GM10248 (cell line): ENCODE measurements around the gene NDE1.

Experiments used
- CTCF ChIA-PET: fragments of 300-600 bp; sonication (Branson Sonifier 250); formaldehyde crosslinking; extraction: SDS; loops from one replicate; lab custom pipeline; 2021; ENCODE audit warnings: antibody characterized with exemption; lab: Yijun Ruan, JAX
- POLR2A ChIA-PET: fragments of 350-650 bp; sonication (Branson Sonifier 250); formaldehyde crosslinking; extraction: SDS; loops from one replicate; lab custom pipeline; 2020; ENCODE audit warnings: antibody characterized with exemption; lab: Yijun Ruan, JAX
- DNase-seq: peaks from one replicate; pipeline ENCODE4 v3.0.0; 2012; ENCODE audit errors: extremely low spot score
- CTCF ChIP-seq: IDR thresholded peaks from 2 replicates; pipeline ENCODE4 v1.5.1; 2012; ENCODE audit warnings: mild to moderate bottlenecking, low read depth; ENCODE audit errors: extremely low read depth, missing control alignments, control extremely low read depth

The NDE1 gene

GRCh38 chr16:15737140-15737644, 87.1 kb downstream of the NDE1 start:
- DNase-seq: no peak
- CTCF ChIA-PET: interaction anchor here (0.7 kb wide), 1 partner anchor 18 kb away, joined by 3 read pairs; no protein-coding TSS in a partner anchor
- POLR2A ChIA-PET: no interaction called here
- TF ChIP-seq CTCF: no peak

GRCh38 chr16:15739464-15739863, 89.4 kb downstream of the NDE1 start:
- TF ChIP-seq CTCF: no peak
- CTCF ChIA-PET: interaction anchor here (1.5 kb wide), 1 partner anchor 12 kb away, joined by 4 read pairs; no protein-coding TSS in a partner anchor
- no peak for DNase-seq
- POLR2A ChIA-PET: interaction anchor here (0.7 kb wide), 1 partner anchor 17 kb away, joined by 3 read pairs; no protein-coding TSS in a partner anchor

GRCh38 chr16:15739950-15740349, 89.9 kb downstream of the NDE1 start:
- POLR2A ChIA-PET: no interaction called here
- DNase-seq: no peak
- CTCF ChIA-PET: no interaction called here
- TF ChIP-seq CTCF: no peak

DNA sequence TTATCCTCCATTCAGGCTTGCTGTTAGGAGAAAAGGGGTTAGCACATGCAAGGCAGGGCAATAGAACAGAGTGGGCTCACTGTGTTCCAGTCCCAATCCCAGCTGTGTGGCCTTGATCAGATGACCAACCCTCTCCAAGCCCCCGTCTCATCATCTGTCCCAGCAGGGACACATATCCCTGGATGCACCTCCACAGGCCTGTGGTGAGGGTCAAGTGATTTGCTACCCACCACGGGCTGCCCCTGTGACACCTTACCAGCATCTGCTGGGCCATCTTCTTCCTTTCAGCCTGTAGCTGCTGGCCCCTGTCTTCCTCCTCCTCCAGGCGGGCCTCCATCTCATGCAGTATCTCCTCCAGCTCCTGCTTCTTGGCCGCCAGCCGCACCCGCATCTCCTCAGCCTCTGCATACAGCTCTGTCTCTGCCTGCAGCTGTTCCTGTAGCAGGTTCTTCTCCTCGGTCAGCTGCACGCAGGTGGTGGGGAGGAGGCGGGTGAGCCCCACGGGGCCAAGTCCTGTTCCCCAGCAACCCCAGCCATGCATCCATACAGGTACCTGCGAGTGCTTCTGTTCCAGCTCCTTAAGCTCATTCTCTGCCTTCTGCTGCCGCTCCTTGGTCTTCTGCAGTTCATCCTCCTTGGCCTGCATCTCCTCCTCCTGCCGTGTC, 91.3 kb downstream of the NDE1 start:
- no peak for DNase-seq
- CTCF ChIA-PET: interaction anchor here (0.7 kb wide), 1 partner anchor 24 kb away, joined by 4 read pairs; no protein-coding TSS in a partner anchor
- POLR2A ChIA-PET: no interaction called here

DNA sequence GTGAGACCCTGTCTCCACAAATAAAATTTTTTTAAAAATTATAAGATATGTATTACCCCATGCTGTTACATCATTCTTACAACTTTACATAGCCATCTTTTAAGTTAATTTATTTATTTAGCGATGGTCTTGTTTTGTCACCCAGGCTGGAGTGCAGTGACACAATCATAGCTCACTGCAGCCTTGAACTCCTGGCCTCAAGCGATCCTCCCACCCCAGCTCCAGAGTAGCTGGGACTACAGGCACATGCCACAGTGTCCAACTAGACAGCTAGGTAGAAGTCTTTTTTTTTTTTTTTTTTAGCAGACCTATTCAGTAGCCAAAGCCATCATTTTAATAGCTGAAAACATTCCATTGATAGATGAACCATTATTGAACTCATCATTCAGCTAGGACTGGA, 92.7 kb downstream of the NDE1 start:
- POLR2A ChIA-PET: no interaction called here
- no peak for TF ChIP-seq CTCF
- CTCF ChIA-PET: interaction anchor here (4.5 kb wide), 1 partner anchor 13 kb away, joined by 17 read pairs; no protein-coding TSS in a partner anchor
- DNase-seq: no peak

More for the DNA sequence above, 91.3 kb downstream of the NDE1 start:
- TF ChIP-seq CTCF: no peak

GRCh38 chr16:15743657-15744056, 93.6 kb downstream of the NDE1 start:
- CTCF ChIA-PET: interaction anchor here (4.5 kb wide), 1 partner anchor 12 kb away, joined by 17 read pairs; no protein-coding TSS in a partner anchor

More at GRCh38 chr16:15743657-15744056, 93.6 kb downstream of the NDE1 start:
- DNase-seq: no peak
- POLR2A ChIA-PET: no interaction called here
- TF ChIP-seq CTCF: no peak
